Cardiac fibroblast (primary cell): Measurements from ENCODE around the gene BAHD1.
A peak's percentile ranks its signal among the peaks of the same experiment; 100 is the strongest.
"Not testable (repeated sequence)": the region's sequence is repeated elsewhere in the genome, so short reads cannot be mapped to it uniquely, and the experiment has no call there.

Source experiments
- DNase-seq, 2 donors: peaks; one replicate each; pipeline versions ENCODE4 v3.0.0 to v3.0.0-alpha.2; 2010; ENCODE audit warnings: low read depth in 2 of 2
- H3K4me3 ChIP-seq, 2 donors: replicated peaks in 1 of 2; 1 replicate in 1 of 2; 2 replicates in 1 of 2; pipeline ENCODE4 v1.5.1; 2011; ENCODE audit warnings: low read depth in 2 of 2, low read length in 2 of 2, mild to moderate bottlenecking in 2 of 2, moderate library complexity in 1 of 2
- CTCF ChIP-seq: IDR thresholded peaks from one replicate; pipeline ENCODE4 v1.5.1; 2011; ENCODE audit warnings: low read depth, mild to moderate bottlenecking, low read length, inconsistent platforms

BAHD1 gene

GRCh38 chr15:40451527-40452158 is 10.9 kb downstream of the BAHD1 start:
- no peak for TF ChIP-seq CTCF

GRCh38 chr15:40452296-40453090 is 11.7 kb downstream of the BAHD1 start:
- no peak for DNase-seq

More at GRCh38 chr15:40451527-40452158, 10.9 kb downstream of the BAHD1 start:
- no peak for DNase-seq
- H3K4me3 ChIP-seq, result no peak overlapping the region

GRCh38 chr15:40453941-40454340 is 13.2 kb downstream of the BAHD1 start:
- DNase-seq, H3K4me3 ChIP-seq: not testable (repeated sequence)

More at GRCh38 chr15:40452296-40453090, 11.7 kb downstream of the BAHD1 start:
- H3K4me3 ChIP-seq, result no peak overlapping the region
- TF ChIP-seq CTCF, result no peak

GRCh38 chr15:40454904-40455391 is 14.2 kb downstream of the BAHD1 start:
- TF ChIP-seq CTCF, result no peak
- DNase-seq, result peak; percentile 25 to 80
- H3K4me3 ChIP-seq, result no peak overlapping the region

- no peak for TF ChIP-seq CTCF
- no peak overlapping the region for H3K4me3 ChIP-seq
- DNase-seq, result no peak
These were observed 15.6 kb downstream of the BAHD1 start for GRCh38 chr15:40456299-40456712.

GRCh38 chr15:40456738-40457137 is 16.0 kb downstream of the BAHD1 start:
- TF ChIP-seq CTCF, result no peak
- no peak overlapping the region for H3K4me3 ChIP-seq
- no peak for DNase-seq
